Iris pigment epithelial cell (primary cell): Measurements from ENCODE around the gene NFATC1.
A peak's percentile ranks its signal among the peaks of the same experiment; 100 is the strongest.
"Not testable (repeated sequence)": the region's sequence is repeated elsewhere in the genome, so short reads cannot be mapped to it uniquely, and the experiment has no call there.

Source experiments
- DNase-seq: peaks from one replicate; pipeline ENCODE4 v3.0.0-alpha.2; 2011; ENCODE audit warnings: low read depth

The NFATC1 gene

GRCh38 chr18:79477711-79478483 lies 82.2 kb downstream of the NFATC1 start:
- no peak for DNase-seq

- no peak for DNase-seq
Measured at GRCh38 chr18:79478484-79479115, 82.9 kb downstream of the NFATC1 start.

- no peak for DNase-seq
Measured at GRCh38 chr18:79479116-79479760, 83.5 kb downstream of the NFATC1 start.

GRCh38 chr18:79479761-79480161 lies 84.0 kb downstream of the NFATC1 start:
- DNase-seq: no peak

GRCh38 chr18:79480171-79481045 lies 84.7 kb downstream of the NFATC1 start:
- DNase-seq: no peak

- DNase-seq: no peak
Measured at GRCh38 chr18:79481046-79481790, 85.5 kb downstream of the NFATC1 start.

- DNase-seq: not testable (repeated sequence)
Measured at GRCh38 chr18:79483393-79483792, 87.7 kb downstream of the NFATC1 start.

GRCh38 chr18:79483971-79484491 lies 88.3 kb downstream of the NFATC1 start:
- no peak for DNase-seq

GRCh38 chr18:79484661-79485621 lies 89.2 kb downstream of the NFATC1 start:
- DNase-seq: peak; percentile 96

- peak; percentile 87 for DNase-seq
Measured at GRCh38 chr18:79485788-79486355, 90.1 kb downstream of the NFATC1 start.

GRCh38 chr18:79486356-79487182 lies 90.8 kb downstream of the NFATC1 start:
- DNase-seq: no peak

- DNase-seq: no peak
Measured at GRCh38 chr18:79487183-79487800, 91.6 kb downstream of the NFATC1 start.

- DNase-seq: no peak
Measured at GRCh38 chr18:79487801-79488201, 92.1 kb downstream of the NFATC1 start.

GRCh38 chr18:79488311-79489050 lies 92.8 kb downstream of the NFATC1 start:
- DNase-seq: no peak

GRCh38 chr18:79489051-79489898 lies 93.5 kb downstream of the NFATC1 start:
- DNase-seq: no peak

- DNase-seq: no peak
Measured at GRCh38 chr18:79489899-79490625, 94.3 kb downstream of the NFATC1 start.
